ENCODE results near the gene TJP1. TPM values are rescaled to one million over a fixed set of nuclear protein-coding genes. Genes with fewer than 3 reads are reported as not detected.

TJP1 gene
- total RNA-seq, 1 experiment from 2014 or later, result 140 TPM

GRCh38 chr15:29753506-29753905 lies 68.8 kb downstream of the TJP1 start:
- Histone ChIP-seq H3T11ph (ENCODE audit: low read length) (no peak overlapping the region), H3K18ac (ENCODE audit: insufficient read length, low read depth, low read length) (no peak overlapping the region), H3K23ac (ENCODE audit: insufficient read length, low read depth, low read length) (no peak overlapping the region), H2BK120ac (ENCODE audit: low read depth, low read length, poor library complexity, severe bottlenecking) (no peak overlapping the region), H3K14ac (ENCODE audit: insufficient read depth, low read length) (no peak overlapping the region), H3K9ac (ENCODE audit: extremely low read depth, insufficient read length, low read length) (no peak overlapping the region), H3K79me1 (ENCODE audit: insufficient read depth, low read depth, low read length, poor library complexity, severe bottlenecking) (peaks cover 3% of the 10 kb centered on the region), H4K5ac (ENCODE audit: insufficient read length, low read depth, low read length) (no peak overlapping the region), H4K8ac (replicated peaks; ENCODE audit: insufficient read length, low read depth, low read length) (no peak overlapping the region), H2BK5ac (ENCODE audit: insufficient read length, low read length) (no peak overlapping the region), H4K91ac (ENCODE audit: insufficient read length, low read depth, low read length) (no peak overlapping the region), H2BK15ac (ENCODE audit: low read depth, low read length) (no peak overlapping the region), H4K20me1 (ENCODE audit: control insufficient read depth, insufficient read depth, insufficient read length) (no peaks in the 10 kb centered on the region), H2AK5ac (ENCODE audit: insufficient read length, low read length) (no peak overlapping the region), H3K27ac (ENCODE audit: insufficient read length, low read depth, low read length) (no peak overlapping the region), H3K56ac (ENCODE audit: insufficient read length, low read depth, low read length) (no peak overlapping the region), H3K4me1 (ENCODE audit: insufficient read depth, low read length) (peaks cover 2% of the 10 kb centered on the region; the same call in 1 of the 2 replicates), H3K79me2 (ENCODE audit: insufficient read depth, low read length) (peaks cover 3% of the 10 kb centered on the region; the same call in 1 of the 2 replicates), H3K23me2 (ENCODE audit: insufficient read length, low read depth, low read length, poor library complexity, severe bottlenecking) (no peaks in the 10 kb centered on the region), H2AFZ (ENCODE audit: low read length) (no peak overlapping the region), H3K4me2 (ENCODE audit: insufficient read depth, insufficient read length, low read length) (no peak overlapping the region), H3K27me3 (ENCODE audit: insufficient read depth, low read length) (no peaks in the 10 kb centered on the region), H2BK12ac (ENCODE audit: insufficient read length, low read depth, low read length) (no peak overlapping the region), H3K9me3 (ENCODE audit: control insufficient read depth, low read depth, low read length) (no peaks in the 10 kb centered on the region), H3K4ac (ENCODE audit: low read depth, low read length) (no peak overlapping the region), H2BK20ac (ENCODE audit: low read depth, low read length, poor library complexity, severe bottlenecking) (no peak overlapping the region)
- no peak overlapping the region for H3K27ac Mint-ChIP-seq
- H3K36me3 Mint-ChIP-seq (ENCODE audit: insufficient read depth in 1 of 3, low read depth in 3 of 3), result peaks cover 13 to 46% (median 37%) of the 10 kb centered on the region in 3 experiments; a peak in 6 of 7 replicates
- peaks cover 36 to 40% of the 10 kb centered on the region in 2 experiments for H3K4me1 Mint-ChIP-seq
- H3K4me3 Mint-ChIP-seq, result no peak overlapping the region
- H3K9me3 Mint-ChIP-seq, result peaks cover 0 to 3% of the 10 kb centered on the region in 2 experiments; a peak in 2 of 5 replicates
- H3K27me3 Mint-ChIP-seq (ENCODE audit: low read depth), result no peaks in the 10 kb centered on the region
- no CpG with 5 or more reads among the region's 7 CpGs for WGBS (ENCODE audit: extremely low coverage, insufficient read length, low lambda C conversion rate)
- TF ChIP-seq CTCF (conservative IDR thresholded peaks at IDR 0.05), result no peak
- DNase-seq, result no peak
